Esophagus mucosa (tissue), 1 donor: Measurements from ENCODE around the gene ADM2. TPM values are rescaled to one million over a fixed set of nuclear protein-coding genes. Genes with fewer than 3 reads are reported as not detected.
A peak's percentile ranks its signal among the peaks of the same experiment; 100 is the strongest.
"Not testable (repeated sequence)": the region's sequence is repeated elsewhere in the genome, so short reads cannot be mapped to it uniquely, and the experiment has no call there.

Source experiments
- ATAC-seq: fragments of 200-7000 bp; cut with Tn5 transposase; one replicate; pipeline ENCODE4 v1.9.1; 2020
- total RNA-seq: library from RNA; stranded (reverse); gene quantifications from one replicate; pipeline ENCODE4 v1.2.4, GENCODE V29; 2023
- donor health status: DM: yes; HTN: yes; CAD: no.

Gene ADM2
- 11.7 TPM for total RNA-seq

- ATAC-seq: peak; percentile 37
These were observed at the start of gene ADM2 for GRCh38 chr22:50481440-50482106. Gene ADM2 (plus strand): TSS chr22:50481543. CDS start chr22:50481848, 305 bp downstream.

GRCh38 chr22:50432131-50432876 is 49.0 kb upstream of the ADM2 start:
- peak; percentile 6 for ATAC-seq

- not testable (repeated sequence) for ATAC-seq
These were observed 48.3 kb upstream of the ADM2 start for GRCh38 chr22:50432877-50433510.

- ATAC-seq: no peak
These were observed 46.5 kb upstream of the ADM2 start for GRCh38 chr22:50434849-50435248.

- ATAC-seq: peak; percentile 38
These were observed 45.9 kb upstream of the ADM2 start for GRCh38 chr22:50435291-50436014.

- ATAC-seq: no peak
These were observed 45.1 kb upstream of the ADM2 start for GRCh38 chr22:50436015-50436830.

- ATAC-seq: no peak
These were observed 44.5 kb upstream of the ADM2 start for GRCh38 chr22:50436841-50437341.

GRCh38 chr22:50437511-50438304 is 43.6 kb upstream of the ADM2 start:
- no peak for ATAC-seq

GRCh38 chr22:50438305-50439275 is 42.8 kb upstream of the ADM2 start:
- no peak for ATAC-seq

- no peak for ATAC-seq
These were observed 42.0 kb upstream of the ADM2 start for GRCh38 chr22:50439314-50439870.

- ATAC-seq: no peak
These were observed 41.4 kb upstream of the ADM2 start for GRCh38 chr22:50439871-50440331.

GRCh38 chr22:50440544-50441249 is 40.6 kb upstream of the ADM2 start:
- ATAC-seq: no peak

- no peak for ATAC-seq
These were observed 39.8 kb upstream of the ADM2 start for GRCh38 chr22:50441428-50441993.

- ATAC-seq: no peak
These were observed 38.1 kb upstream of the ADM2 start for GRCh38 chr22:50443197-50443596.

GRCh38 chr22:50443801-50444625 is 37.3 kb upstream of the ADM2 start:
- peak; percentile 1 for ATAC-seq

GRCh38 chr22:50444663-50445062 is 36.7 kb upstream of the ADM2 start:
- ATAC-seq: no peak
